Umbilical cord (tissue), 2 donors: Measurements from ENCODE around the gene SH2D3A. TPM values are rescaled to one million over a fixed set of nuclear protein-coding genes. Genes with fewer than 3 reads are reported as not detected.

Experiments
- DNase-seq: peaks from one replicate; pipeline ENCODE4 v3.0.0-alpha.2; 2015; ENCODE audit warnings: low spot score
- total RNA-seq: library from RNA; depleted of rRNA; stranded (reverse); fragments of >200 nt; gene quantifications from one replicate; pipeline ENCODE4 v1.2.3, GENCODE V29; 2014; ENCODE audit warnings: low replicate concordance; ENCODE audit not compliant: insufficient read depth

Gene SH2D3A
- total RNA-seq, 1 donor from 2014 or later, result 6.3 TPM

- peak; percentile 90 for DNase-seq
These were observed 29.1 kb downstream of the SH2D3A start for GRCh38 chr19:6737873-6738786.

- DNase-seq, result peak; percentile 100
These were observed 29.9 kb downstream of the SH2D3A start, which contains the start of gene GPR108 for GRCh38 chr19:6737284-6737872. GPR108 (minus strand) TSS chr19:6737580; CDS start chr19:6737576, 4 bp downstream.

- DNase-seq, result no peak
These were observed 30.3 kb downstream of the SH2D3A start for GRCh38 chr19:6736917-6737283.

- DNase-seq, result peak; percentile 93
These were observed 30.9 kb downstream of the SH2D3A start for GRCh38 chr19:6736169-6736916.

- DNase-seq, result no peak
These were observed 31.9 kb downstream of the SH2D3A start for GRCh38 chr19:6735181-6735911.

- DNase-seq, result no peak
These were observed 33.0 kb downstream of the SH2D3A start for GRCh38 chr19:6734096-6734696.

GRCh38 chr19:6733338-6734095 is 33.7 kb downstream of the SH2D3A start:
- DNase-seq, result no peak

GRCh38 chr19:6732803-6733337 is 34.4 kb downstream of the SH2D3A start:
- DNase-seq, result no peak

- no peak for DNase-seq
These were observed 35.4 kb downstream of the SH2D3A start for GRCh38 chr19:6731822-6732221.

- DNase-seq, result no peak
These were observed 36.1 kb downstream of the SH2D3A start for GRCh38 chr19:6730941-6731670.

GRCh38 chr19:6730153-6730804 is 37.0 kb downstream of the SH2D3A start:
- DNase-seq, result peak; percentile 32

- no peak for DNase-seq
These were observed 37.6 kb downstream of the SH2D3A start for GRCh38 chr19:6729573-6730152.

- peak; percentile 49 for DNase-seq
These were observed 38.9 kb downstream of the SH2D3A start for GRCh38 chr19:6728346-6728745.

- DNase-seq, result no peak
These were observed 41.6 kb downstream of the SH2D3A start for GRCh38 chr19:6725513-6726231.

GRCh38 chr19:6724631-6725492 is 42.4 kb downstream of the SH2D3A start:
- DNase-seq, result no peak

- DNase-seq, result peak; percentile 38
These were observed 43.5 kb downstream of the SH2D3A start for GRCh38 chr19:6723738-6724137.

- DNase-seq, result peak; percentile 70
These were observed 44.1 kb downstream of the SH2D3A start for GRCh38 chr19:6723108-6723618.
